Ishikawa (cell line): Measurements from ENCODE around the gene NR1I3.

Source experiments
- EP300 ChIP-seq: IDR thresholded peaks from 2 replicates; pipeline ENCODE4 v1.6.1; 2012; ENCODE audit warnings: borderline replicate concordance
- FOXM1 ChIP-seq: IDR thresholded peaks from 2 replicates; pipeline ENCODE4 v1.6.1; 2012; ENCODE audit warnings: low read depth, borderline replicate concordance
- RAD21 ChIP-seq: IDR thresholded peaks from 2 replicates; pipeline ENCODE4 v1.6.1; 2012; ENCODE audit warnings: low read depth
- TAF1 ChIP-seq: IDR thresholded peaks from 2 replicates; pipeline ENCODE4 v1.6.1; 2012; ENCODE audit warnings: low read depth, mild to moderate bottlenecking

DNA sequence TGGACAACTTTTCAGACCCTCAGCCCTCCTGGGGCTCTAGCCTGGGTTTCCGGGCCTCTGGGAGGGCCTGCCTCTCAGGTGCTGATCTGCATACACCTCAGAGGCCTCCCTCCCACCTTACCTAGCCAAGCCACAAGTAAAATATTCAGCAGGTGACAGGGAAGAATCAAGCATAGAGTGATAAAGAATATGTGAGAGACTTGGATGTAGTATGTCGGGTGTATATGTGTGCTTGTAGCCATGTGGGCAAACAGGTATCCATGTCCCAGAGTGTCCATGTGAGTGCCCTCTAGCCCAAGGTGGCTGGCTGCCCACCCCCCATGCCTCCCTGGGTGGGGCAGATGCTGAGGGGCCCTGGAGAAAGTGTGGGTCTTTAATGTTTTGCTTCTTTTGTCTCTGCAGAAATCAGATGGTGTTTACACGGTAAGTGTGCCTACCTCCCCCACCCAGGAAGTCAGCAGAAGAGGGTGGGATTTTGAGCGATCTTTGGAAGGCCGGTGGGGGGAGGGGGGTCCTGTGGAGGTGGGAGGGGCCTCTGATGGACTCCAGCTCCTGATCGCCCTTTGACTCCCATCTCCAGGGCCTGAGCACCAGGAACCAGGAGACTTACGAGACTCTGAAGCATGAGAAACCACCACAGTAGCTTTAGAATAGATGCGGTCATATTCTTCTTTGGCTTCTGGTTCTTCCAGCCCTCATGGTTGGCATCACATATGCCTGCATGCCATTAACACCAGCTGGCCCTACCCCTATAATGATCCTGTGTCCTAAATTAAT lies 19.5 kb downstream of the NR1I3 start:
- TF ChIP-seq FOXM1 (no peak), RAD21 (no peak), EP300 (no peak), TAF1 (no peak)
